ENCODE results near the gene TMEM127. TPM values are rescaled to one million over a fixed set of nuclear protein-coding genes. Genes with fewer than 3 reads are reported as not detected.

The TMEM127 gene
- total RNA-seq, 1 experiment from 2014 or later, result 49.1 TPM

GRCh38 chr2:96218508-96219131 is 47.2 kb downstream of the TMEM127 start:
- no peak for DNase-seq
- CTCF ChIA-PET, result no interaction called here
- Histone ChIP-seq H3K36me3 (ENCODE audit: control insufficient read depth, insufficient read depth, low read length) (no peaks in the 10 kb centered on the region), H3K4me1 (no peaks in the 10 kb centered on the region), H3K9me3 (no peaks in the 10 kb centered on the region), H3K4me3 (ENCODE audit: low read depth, low read length) (no peak overlapping the region), H3K27me3 (replicated peaks; ENCODE audit: control insufficient read depth, insufficient read depth, low read length) (no peaks in the 10 kb centered on the region)
- Mint-ChIP-seq H3K9me3 (ENCODE audit: unreplicated experiment) (no peaks in the 10 kb centered on the region), H3K4me1 (ENCODE audit: low read depth, unreplicated experiment) (no peaks in the 10 kb centered on the region), H3K27me3 (ENCODE audit: insufficient read depth, unreplicated experiment) (no peaks in the 10 kb centered on the region), H3K4me3 (ENCODE audit: unreplicated experiment) (no peak overlapping the region), H3K36me3 (ENCODE audit: insufficient read depth, unreplicated experiment) (no peaks in the 10 kb centered on the region), H3K27ac (ENCODE audit: unreplicated experiment) (no peak overlapping the region)
- POLR2A ChIA-PET, result no interaction called here
- intact Hi-C loops (cut with micrococcal nuclease; ENCODE audit: unreplicated experiment), result no loop called here
- TF ChIP-seq CTCF (IDR thresholded peaks at IDR 0.05; ENCODE audit: insufficient read depth in 1 of 2, low read depth in 1 of 2, low read length in 1 of 2, severe bottlenecking in 1 of 2, unreplicated experiment in 1 of 2), result no peak
- BruUV-seq (replicated peaks), result no TSS peak

GRCh38 chr2:96214554-96214953 is 51.2 kb downstream of the TMEM127 start:
- Histone ChIP-seq H3K36me3 (ENCODE audit: control insufficient read depth, insufficient read depth, low read length) (peaks cover 2% of the 10 kb centered on the region; the same call in 1 of the 2 replicates), H3K4me1 (peaks cover 9% of the 10 kb centered on the region), H3K9me3 (no peaks in the 10 kb centered on the region), H3K4me3 (ENCODE audit: low read depth, low read length) (no peak overlapping the region), H3K27me3 (replicated peaks; ENCODE audit: control insufficient read depth, insufficient read depth, low read length) (no peaks in the 10 kb centered on the region)
- Mint-ChIP-seq H3K9me3 (ENCODE audit: unreplicated experiment) (no peaks in the 10 kb centered on the region), H3K27me3 (ENCODE audit: insufficient read depth, unreplicated experiment) (no peaks in the 10 kb centered on the region), H3K4me1 (ENCODE audit: low read depth, unreplicated experiment) (peaks cover 10% of the 10 kb centered on the region), H3K27ac (ENCODE audit: unreplicated experiment) (no peak overlapping the region), H3K4me3 (ENCODE audit: unreplicated experiment) (no peak overlapping the region), H3K36me3 (ENCODE audit: insufficient read depth, unreplicated experiment) (no peaks in the 10 kb centered on the region)
- intact Hi-C loops (cut with micrococcal nuclease; ENCODE audit: unreplicated experiment), result no loop called here
- CTCF ChIA-PET, result no interaction called here
- TF ChIP-seq CTCF (IDR thresholded peaks at IDR 0.05; ENCODE audit: insufficient read depth in 1 of 2, low read depth in 1 of 2, low read length in 1 of 2, severe bottlenecking in 1 of 2, unreplicated experiment in 1 of 2), result no peak
- BruUV-seq (replicated peaks), result no TSS peak
- POLR2A ChIA-PET, result no interaction called here
- no peak for DNase-seq

DNA sequence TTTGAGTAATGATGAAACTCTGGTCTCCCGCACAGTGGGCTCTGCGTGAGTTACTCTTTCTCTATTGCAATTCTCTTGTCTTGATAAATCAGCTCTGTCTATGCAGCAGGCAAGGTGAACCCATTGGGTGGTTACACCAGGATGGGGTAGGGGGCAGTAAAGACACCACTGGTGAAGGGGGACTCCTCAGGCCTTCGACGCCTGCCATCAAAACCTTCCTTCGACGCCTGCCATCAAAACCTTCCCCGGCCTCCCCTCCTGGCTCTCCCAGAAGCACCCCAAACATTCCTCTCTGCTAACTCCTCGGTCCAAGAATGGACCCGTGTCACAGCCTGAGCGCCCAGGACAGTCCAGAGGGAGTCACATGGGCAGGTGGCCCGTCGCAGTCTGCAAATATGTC is 52.4 kb downstream of the TMEM127 start:
- H3K27me3 Mint-ChIP-seq (ENCODE audit: insufficient read depth, unreplicated experiment), result no peaks in the 10 kb centered on the region
- peaks cover 12% of the 10 kb centered on the region for H3K4me1 Mint-ChIP-seq (ENCODE audit: low read depth, unreplicated experiment)
- no TSS peak for BruUV-seq (replicated peaks)
- no peaks in the 10 kb centered on the region for H3K9me3 ChIP-seq
- CTCF ChIA-PET, result interaction anchor here (0.7 kb wide), 1 partner anchor 54 kb away, joined by 3 read pairs; no protein-coding TSS in a partner anchor
- H3K9me3 Mint-ChIP-seq (ENCODE audit: unreplicated experiment), result no peaks in the 10 kb centered on the region
- DNase-seq, result no peak
- TF ChIP-seq CTCF (IDR thresholded peaks at IDR 0.05; ENCODE audit: insufficient read depth in 1 of 2, low read depth in 1 of 2, low read length in 1 of 2, severe bottlenecking in 1 of 2, unreplicated experiment in 1 of 2), result no peak
- H3K27ac Mint-ChIP-seq (ENCODE audit: unreplicated experiment), result no peak overlapping the region
- H3K36me3 ChIP-seq (ENCODE audit: control insufficient read depth, insufficient read depth, low read length), result peaks cover 2% of the 10 kb centered on the region; the same call in 1 of the 2 replicates
- peaks cover 14% of the 10 kb centered on the region for H3K4me1 ChIP-seq
- POLR2A ChIA-PET, result no interaction called here
- H3K36me3 Mint-ChIP-seq (ENCODE audit: insufficient read depth, unreplicated experiment), result peaks cover 6% of the 10 kb centered on the region
- H3K4me3 Mint-ChIP-seq (ENCODE audit: unreplicated experiment), result no peak overlapping the region
- intact Hi-C loops (cut with micrococcal nuclease; ENCODE audit: unreplicated experiment), result no loop called here
- no peaks in the 10 kb centered on the region for H3K27me3 ChIP-seq (replicated peaks; ENCODE audit: control insufficient read depth, insufficient read depth, low read length)
- no peak overlapping the region for H3K4me3 ChIP-seq (ENCODE audit: low read depth, low read length)

Data from Caco-2 (cell line).